ENCODE measurements around the gene KRTAP2-1. TPM values are rescaled to one million over a fixed set of nuclear protein-coding genes. Genes with fewer than 3 reads are reported as not detected.

Gene KRTAP2-1
- total and polyA plus RNA-seq, 2 experiments from 2014 or later, result not detected

- H3K36me3 ChIP-seq (ENCODE audit: insufficient read depth), result no peaks in the 10 kb centered on the region
- DNase-seq (ENCODE audit: low spot score), result no peak
- H3K36me3 Mint-ChIP-seq (ENCODE audit: low read depth), result 0 out of 3 replicates have a peak, but pooled peaks cover 3% of the 10 kb centered on the region
- no peak for TF ChIP-seq REST (IDR thresholded peaks at IDR 0.05; ENCODE audit: unreplicated experiment)
- no peak for TF ChIP-seq CREB1 (CRISPR knock-in tag; IDR thresholded peaks at IDR 0.05; ENCODE audit: low read depth)
- TF ChIP-seq ZNF114 (CRISPR knock-in tag; IDR thresholded peaks at IDR 0.05), result no peak
- no peak for TF ChIP-seq JUNB (IDR thresholded peaks at IDR 0.05; ENCODE audit: unreplicated experiment)
- TF ChIP-seq ETS1 (IDR thresholded peaks at IDR 0.05), result no peak
- no peak for TF ChIP-seq ZNF331 (CRISPR knock-in tag; IDR thresholded peaks at IDR 0.05; ENCODE audit: low read depth)
- no peak for TF ChIP-seq POLR2AphosphoS5 (IDR thresholded peaks at IDR 0.05; ENCODE audit: low read depth)
- no peak for TF ChIP-seq NANOG (IDR thresholded peaks at IDR 0.05; ENCODE audit: borderline replicate concordance)
- TF ChIP-seq ZNF462 (CRISPR knock-in tag; IDR thresholded peaks at IDR 0.05), result no peak
- no peak for TF ChIP-seq EZH2phosphoT487 (IDR thresholded peaks at IDR 0.05; ENCODE audit: unreplicated experiment)
- TF ChIP-seq CTCF (conservative IDR thresholded peaks at IDR 0.05; ENCODE audit: low read depth in 2 of 2), result no peak
- TF ChIP-seq EZH2 (IDR thresholded peaks at IDR 0.05; ENCODE audit: low read depth, unreplicated experiment), result no peak
- no peak for TF ChIP-seq STAT1 (IDR thresholded peaks at IDR 0.05; ENCODE audit: unreplicated experiment)
- H3K4me3 Mint-ChIP-seq, result no peak overlapping the region
- ATAC-seq, result no peak
- no peaks in the 10 kb centered on the region for H3F3A ChIP-seq (replicated peaks; ENCODE audit: low read depth)
- H2AFZ ChIP-seq, result no peak overlapping the region
- H3K4me1 Mint-ChIP-seq, result peaks cover 11% of the 10 kb centered on the region
- H3K79me2 ChIP-seq (replicated peaks; ENCODE audit: insufficient read depth), result no peaks in the 10 kb centered on the region
- no peaks in the 10 kb centered on the region for H3K27me3 ChIP-seq (ENCODE audit: insufficient read depth)
- H3K27ac Mint-ChIP-seq, result no peak overlapping the region
- peaks cover 9% of the 10 kb centered on the region for H3K4me1 ChIP-seq (ENCODE audit: insufficient read depth)
- H3K4me2 ChIP-seq, result no peak overlapping the region
- no peaks in the 10 kb centered on the region for H3K27me3 Mint-ChIP-seq (ENCODE audit: insufficient read depth, low read depth, poor library complexity)
- H4K20me1 ChIP-seq (replicated peaks; ENCODE audit: insufficient read depth), result no peaks in the 10 kb centered on the region
- H3K9me2 ChIP-seq (ENCODE audit: insufficient read depth), result no peaks in the 10 kb centered on the region
- no peak overlapping the region for H3K27ac ChIP-seq (ENCODE audit: low read depth)
- peaks cover 6% of the 10 kb centered on the region; the same call in 1 of the 3 replicates for H3K9me3 Mint-ChIP-seq
- no peak overlapping the region for H3K4me3 ChIP-seq
These were observed 6.9 kb upstream of the KRTAP2-1 start for GRCh38 chr17:41054025-41054424.

Data from GM23338 (cell line).